Measurements from ENCODE around the gene SCNN1G.

SCNN1G gene

DNA sequence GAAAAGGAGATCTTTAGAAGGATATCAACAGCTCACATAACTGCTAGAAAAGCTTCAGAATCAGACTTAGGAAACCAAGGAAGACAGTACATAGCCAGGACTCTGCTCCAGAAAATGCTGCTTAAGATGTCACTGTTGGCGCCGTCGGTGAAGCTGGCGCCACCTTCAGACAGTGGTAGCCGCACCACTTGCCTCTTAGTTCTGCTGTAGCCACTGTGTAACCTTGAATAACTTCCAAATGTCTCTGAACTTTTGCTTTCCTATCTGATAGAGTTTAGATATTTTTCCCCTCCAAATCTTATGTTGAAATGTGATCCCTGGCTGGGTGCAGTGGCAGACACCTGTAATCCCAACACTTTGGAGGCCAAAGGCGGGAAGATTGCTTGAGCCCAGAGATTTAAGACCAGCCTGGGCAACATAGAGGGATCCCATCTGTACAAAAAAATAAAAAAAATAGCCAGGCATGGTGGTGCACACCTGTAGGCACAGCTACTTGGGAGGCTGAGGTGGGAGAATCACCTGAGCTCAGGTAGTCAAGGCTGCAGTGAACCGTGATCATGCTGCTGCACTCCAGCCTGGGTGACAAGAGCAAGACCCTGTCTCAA, 27.0 kb upstream of the SCNN1G start:
- no peak for DNase-seq (ENCODE audit: low spot score)

DNA sequence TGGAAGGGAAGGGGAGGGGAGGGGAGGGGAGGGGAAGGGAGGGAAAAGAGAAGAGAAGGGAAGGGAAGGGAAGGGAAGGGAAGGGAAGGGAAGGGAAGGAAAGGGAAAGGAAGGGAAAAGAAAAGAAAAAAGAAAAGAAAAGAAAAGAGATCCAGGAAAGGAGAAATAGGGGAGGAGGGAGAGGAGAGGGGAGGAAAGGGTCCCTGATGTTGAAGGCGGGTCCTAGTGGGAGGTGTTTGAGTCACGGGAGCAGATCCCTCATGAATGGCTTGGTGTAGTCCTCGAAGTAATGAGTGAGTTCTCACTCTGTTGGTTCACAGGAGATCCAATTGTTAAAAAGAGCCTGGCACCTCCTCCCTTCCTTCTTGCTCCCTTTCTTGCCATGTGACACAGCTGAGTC, 26.4 kb upstream of the SCNN1G start:
- DNase-seq (ENCODE audit: low spot score), result no peak

DNA sequence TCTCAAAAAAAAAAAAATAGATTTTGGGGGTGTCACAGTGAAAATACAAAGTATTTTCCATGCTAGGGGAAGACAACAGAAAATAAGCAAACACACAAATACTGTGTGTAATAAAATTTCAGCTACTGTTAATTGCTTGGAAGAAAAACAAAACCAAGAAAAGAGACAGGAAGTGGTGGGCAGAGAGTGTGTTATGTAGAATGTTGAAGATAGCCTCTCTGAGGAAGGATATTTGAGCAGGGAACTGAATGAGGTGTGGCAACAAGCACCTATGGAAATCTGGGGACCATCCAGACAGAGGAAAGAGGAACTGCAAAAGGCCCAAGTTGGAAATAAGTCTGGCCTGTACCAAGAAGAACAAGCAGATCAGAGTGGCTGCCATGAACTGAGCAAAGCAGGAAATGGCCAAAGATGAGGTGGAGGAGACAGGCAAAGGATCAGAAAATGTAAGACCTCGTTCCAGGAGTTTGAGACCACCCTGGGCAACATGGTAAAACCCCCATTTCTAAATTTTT, 25.5 kb upstream of the SCNN1G start:
- no peak for DNase-seq (ENCODE audit: low spot score)

DNA sequence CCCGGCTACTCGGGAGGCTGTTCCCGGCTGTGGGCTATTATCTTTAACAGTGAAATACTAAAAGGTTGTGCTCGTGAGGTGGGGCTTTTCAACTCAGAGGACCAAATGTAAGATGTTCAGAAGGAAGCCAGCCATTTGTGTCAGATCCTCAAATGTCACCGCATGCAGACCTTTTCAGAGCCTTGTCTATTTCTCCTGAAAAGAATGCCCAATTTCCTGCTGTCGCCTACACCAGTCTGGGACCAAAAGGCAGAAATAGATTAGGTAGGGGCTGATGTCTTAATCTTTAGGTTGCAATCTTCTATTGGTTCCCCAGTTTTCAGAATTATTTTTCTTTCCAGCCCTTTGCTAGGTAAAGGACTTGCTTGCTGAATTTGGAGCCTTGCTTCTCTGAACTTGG, 24.4 kb upstream of the SCNN1G start:
- no peak for DNase-seq (ENCODE audit: low spot score)

DNA sequence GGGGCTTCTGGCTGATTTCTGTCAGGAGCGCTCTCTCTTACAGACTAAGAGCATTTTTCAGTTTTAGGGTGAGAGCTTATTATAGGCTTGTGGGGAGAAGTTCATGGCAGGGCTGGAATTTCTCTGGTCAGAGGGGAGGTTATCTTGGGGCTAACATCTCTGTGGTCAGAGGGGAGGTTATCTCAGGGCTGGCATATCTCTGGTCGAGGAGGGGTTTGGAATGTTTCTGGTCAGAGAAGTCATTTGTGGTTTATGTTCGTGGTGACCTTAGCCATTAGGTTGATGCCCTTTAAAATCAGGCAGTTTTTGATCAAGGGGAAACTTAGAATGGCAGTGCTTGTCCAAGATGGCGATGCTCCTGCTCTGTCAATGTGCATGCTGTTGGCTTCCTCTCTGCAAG, 22.5 kb upstream of the SCNN1G start:
- no peak for DNase-seq (ENCODE audit: low spot score)

DNA sequence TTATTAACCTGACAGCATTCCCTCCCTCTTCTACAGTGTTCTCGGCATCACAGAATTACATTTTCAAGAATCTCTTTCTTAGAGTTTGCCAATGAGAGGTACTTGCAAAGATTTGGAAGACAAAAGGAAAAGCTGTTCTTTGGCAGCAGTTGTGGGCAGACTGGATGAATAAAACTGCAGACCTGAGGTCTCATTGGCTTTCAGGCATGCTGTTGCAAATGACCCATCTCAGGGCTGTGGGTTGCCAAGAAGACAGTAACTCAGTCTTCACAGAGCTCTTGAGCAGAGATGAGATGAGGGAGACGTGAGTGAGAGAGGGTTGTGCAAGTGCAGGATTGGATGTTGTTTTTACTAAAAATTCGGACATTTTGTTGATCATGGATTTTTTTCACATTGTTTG, 22.0 kb upstream of the SCNN1G start:
- DNase-seq (ENCODE audit: low spot score), result no peak

DNA sequence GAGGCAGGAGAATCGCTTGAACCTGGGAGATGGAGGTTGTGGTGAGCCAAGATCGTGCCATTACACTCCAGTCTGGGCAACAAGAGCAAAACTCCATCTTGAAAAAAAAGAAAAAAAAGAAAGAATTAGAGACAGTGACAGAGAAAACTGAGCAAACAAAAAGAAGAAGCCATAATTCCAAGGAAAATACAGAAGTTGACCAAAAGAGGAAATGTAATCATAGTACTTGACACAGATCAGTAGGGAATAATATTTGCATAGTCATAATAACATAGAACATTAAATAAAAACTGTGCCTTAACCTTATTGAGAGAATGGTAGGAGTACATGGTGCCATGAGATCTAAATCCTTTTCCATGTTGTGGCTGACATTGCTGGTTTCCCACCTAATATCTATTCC, 18.6 kb upstream of the SCNN1G start:
- DNase-seq (ENCODE audit: low spot score), result no peak

DNA sequence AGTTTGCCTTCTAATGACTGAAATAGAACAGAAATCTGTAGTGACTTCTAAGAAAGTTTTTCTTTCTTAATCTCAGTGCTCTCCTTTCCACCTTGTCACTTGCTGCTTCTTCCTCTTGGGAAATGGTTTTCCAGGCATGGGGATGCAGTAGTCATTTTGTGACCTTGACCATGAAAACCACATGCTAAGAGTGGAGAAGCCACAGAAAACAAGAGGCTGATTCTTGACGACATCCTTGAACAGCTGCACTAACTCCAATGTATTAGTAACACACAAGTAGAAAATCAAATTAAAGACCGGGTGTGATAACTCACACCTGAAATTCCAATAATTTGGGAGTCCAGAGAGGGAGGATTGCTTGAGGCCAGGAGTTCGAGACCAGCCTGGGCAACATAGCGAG, 17.8 kb upstream of the SCNN1G start:
- DNase-seq (ENCODE audit: low spot score), result no peak

DNA sequence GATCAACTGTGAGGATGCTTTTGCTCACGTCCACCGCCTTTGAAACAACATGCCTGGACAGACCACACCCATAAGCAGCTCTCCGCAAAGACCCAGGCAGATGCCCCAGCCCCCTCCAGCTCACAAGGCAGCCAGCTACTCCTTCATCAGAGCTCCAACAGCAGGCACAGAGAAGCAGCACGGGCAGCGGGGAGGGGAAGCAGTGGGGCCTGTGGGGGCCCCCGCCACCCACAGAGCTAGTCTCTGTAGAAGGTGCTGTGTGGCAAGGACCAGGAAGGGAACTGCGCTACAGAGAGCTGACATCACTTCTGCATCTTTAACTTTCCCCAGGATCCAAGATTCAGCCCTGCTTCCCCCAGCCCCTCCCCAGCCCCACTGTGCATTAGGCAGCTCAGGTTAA, 10.0 kb upstream of the SCNN1G start:
- DNase-seq (ENCODE audit: low spot score), result no peak

DNA sequence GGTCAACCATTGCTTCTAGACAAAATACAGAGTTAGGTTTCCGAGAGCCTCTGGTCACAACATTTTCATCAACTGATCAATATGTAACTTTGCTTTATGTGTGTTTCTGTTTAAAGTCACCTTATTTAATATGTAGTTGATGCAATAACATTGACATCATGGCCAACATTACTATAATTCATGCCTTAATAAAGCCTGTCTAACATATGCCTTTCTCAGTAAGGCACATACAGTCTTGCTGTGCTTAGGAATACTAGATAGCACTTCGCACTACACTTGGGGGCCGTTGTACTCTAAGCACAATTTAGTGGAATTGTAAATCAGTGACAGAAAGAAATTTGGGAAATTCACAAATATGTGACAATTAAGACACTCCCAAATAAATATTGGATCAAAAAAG, 9.6 kb upstream of the SCNN1G start:
- no peak for DNase-seq (ENCODE audit: low spot score)

DNA sequence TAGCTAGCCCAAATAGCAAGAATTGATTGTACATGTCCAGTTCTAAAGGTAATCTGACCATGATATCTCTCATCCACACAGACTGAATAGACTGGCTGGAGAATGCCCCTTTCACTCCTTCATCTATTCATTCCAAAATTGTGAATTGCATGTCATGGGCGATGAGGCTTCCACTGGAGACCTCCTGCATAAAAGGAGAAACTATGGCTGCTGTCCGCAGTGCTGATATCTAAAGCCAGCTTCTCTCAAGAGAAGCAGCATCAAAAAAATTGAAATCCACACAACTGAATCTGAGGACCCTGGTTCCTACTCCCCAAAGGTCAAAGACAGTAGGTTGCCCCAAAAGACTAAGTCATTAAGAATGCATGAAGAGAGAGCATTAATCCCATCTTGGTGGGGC, 7.9 kb upstream of the SCNN1G start:
- DNase-seq (ENCODE audit: low spot score), result no peak

DNA sequence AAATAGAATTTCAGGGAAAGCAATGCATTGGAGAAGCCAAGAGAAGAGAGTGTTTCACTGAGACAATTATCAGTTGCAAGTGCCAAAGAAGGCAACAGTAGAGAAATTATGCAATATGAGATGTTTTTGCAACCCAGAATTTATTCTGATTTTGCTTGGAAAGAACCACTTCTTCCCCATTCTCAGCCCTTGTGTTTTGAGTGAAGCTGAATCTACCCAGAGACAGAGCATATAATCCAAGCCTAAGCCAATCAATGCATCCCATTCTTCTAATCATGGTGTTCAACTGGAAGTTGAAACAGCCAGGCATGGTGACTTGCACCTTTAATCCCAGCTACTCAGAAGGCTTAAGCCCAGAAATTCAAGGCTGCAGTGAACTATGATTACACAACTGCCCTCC, 6.9 kb upstream of the SCNN1G start:
- no peak for DNase-seq (ENCODE audit: low spot score)

DNA sequence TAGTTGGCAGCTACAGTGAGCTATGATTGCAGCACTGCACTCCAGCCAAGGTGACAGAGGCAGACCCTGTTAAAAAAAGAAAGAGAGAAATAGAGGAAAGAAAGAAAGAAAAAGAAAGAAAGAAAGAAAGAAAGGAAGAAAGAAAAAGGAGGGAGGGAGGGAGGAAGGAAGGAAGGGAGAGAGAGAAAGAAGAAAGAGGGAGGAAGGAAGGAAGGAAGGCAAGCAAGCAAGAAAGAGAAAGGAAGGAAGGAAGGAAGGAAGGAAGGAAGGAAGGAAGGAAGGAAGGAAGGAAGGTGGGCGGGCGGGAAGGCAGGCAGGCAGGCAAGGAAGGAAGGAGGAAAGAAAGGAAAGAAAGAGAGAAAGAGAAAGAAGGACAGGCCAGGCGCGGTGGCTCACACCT, 1.0 kb upstream of the SCNN1G start:
- DNase-seq (ENCODE audit: low spot score), result no peak

DNA sequence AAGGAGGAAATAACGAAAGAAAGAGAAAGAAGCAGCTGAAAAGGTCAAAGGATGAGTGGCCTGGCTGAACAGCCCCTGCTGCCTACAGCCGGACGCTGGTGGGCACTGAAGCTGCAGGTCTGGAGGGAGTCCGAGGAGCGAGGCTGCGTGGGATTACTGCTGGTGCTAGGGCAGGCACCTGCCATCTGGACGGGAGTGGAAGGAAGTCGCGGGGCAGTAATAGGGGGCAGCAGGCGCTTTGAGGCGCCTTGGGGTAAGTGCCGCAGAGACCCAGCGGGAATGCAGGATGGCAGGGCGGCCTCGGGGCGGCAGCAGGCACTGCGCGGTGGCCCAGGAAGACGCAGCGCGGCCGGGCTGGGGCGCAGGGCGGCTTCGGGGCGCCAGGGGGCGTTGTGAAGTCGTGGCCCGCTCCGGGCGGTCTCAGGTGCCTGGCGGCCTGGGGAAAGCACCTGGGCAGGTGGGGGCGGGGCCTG, 303 bp upstream of the SCNN1G start:
- DNase-seq (ENCODE audit: low spot score), result peak; percentile 69

DNA sequence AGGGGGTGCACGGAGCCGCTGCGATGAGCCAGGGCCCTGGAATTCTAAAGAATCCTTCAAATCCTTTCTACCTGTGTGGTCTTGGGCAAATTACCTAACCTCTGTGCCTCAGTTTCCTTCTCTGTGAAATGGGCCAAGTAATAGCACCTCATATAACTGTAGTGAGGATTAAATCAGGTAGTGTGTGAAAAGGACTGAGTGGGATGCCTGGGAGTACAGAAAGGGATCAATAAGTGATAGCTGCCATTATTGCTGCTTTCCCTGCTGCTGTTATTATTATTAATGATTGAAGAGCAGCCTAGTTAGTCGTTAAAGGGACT, 958 bp downstream of the SCNN1G start:
- no peak for DNase-seq (ENCODE audit: low spot score)

DNA sequence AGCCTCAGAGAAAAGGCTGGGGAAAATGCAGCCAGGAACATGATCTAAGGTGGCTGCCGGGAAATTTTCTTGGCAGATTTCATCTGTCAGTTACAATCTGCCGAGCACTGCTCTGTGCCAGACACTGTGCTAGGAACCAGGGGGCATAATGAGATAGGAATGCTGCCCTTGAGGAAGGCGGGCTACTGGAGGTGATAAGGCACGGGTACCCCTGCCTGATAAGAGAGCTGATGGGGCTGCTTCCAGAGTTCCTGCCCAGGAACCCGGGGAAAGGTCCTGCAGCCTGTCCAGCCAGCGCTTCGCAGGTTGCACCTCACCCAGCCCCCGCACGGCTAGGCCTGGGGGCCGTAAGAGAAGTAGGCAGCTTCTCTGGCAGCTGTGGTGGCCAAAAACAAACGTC, 3.1 kb downstream of the SCNN1G start:
- no peak for DNase-seq (ENCODE audit: low spot score)

DNA sequence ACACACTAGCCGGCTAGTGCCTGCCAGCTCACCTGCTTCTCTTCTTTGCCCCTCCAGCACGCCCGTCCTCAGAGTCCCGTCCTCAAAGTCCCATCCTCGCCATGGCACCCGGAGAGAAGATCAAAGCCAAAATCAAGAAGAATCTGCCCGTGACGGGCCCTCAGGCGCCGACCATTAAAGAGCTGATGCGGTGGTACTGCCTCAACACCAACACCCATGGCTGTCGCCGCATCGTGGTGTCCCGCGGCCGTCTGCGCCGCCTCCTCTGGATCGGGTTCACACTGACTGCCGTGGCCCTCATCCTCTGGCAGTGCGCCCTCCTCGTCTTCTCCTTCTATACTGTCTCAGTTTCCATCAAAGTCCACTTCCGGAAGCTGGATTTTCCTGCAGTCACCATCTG, 3.6 kb downstream of the SCNN1G start:
- DNase-seq (ENCODE audit: low spot score), result no peak

DNA sequence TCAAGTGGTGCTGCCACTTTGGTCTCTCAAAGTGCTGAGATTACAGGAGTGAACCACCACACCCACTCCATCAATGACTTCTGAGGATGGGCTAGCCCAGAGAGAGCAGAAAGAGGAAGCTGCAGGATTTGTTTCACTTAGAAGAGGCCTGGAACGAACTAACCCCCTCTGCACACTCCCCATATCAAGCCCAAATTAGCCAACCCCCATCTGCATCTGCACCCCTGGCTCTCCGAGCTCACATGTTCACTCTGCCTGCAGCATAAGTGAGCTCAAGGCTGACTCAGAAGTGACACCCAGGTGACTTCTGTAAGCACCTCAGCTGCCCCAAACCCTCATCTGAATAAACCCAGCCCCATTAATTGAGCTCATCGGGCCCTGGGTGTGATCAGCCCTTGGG, 4.8 kb downstream of the SCNN1G start:
- no peak for DNase-seq (ENCODE audit: low spot score)

DNA sequence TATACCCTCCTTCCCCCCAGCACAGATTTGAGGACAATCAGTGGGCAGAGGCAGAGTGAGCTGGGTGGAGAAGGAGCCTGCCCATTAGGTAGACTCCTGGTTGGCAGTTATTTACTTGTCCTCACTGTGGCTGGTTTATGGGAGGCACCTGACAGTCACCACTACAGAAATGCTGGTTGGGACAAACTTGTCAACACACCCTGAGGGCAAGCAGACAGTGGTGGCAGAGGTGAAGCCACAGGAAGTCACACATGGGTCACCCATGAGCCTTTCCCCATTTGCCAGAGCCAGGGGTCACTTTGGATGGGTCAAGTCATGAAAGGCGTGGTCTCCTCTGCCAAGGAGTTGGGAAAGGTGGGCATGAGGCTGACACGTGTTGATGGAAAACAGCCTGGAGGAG, 6.4 kb downstream of the SCNN1G start:
- no peak for DNase-seq (ENCODE audit: low spot score)

DNA sequence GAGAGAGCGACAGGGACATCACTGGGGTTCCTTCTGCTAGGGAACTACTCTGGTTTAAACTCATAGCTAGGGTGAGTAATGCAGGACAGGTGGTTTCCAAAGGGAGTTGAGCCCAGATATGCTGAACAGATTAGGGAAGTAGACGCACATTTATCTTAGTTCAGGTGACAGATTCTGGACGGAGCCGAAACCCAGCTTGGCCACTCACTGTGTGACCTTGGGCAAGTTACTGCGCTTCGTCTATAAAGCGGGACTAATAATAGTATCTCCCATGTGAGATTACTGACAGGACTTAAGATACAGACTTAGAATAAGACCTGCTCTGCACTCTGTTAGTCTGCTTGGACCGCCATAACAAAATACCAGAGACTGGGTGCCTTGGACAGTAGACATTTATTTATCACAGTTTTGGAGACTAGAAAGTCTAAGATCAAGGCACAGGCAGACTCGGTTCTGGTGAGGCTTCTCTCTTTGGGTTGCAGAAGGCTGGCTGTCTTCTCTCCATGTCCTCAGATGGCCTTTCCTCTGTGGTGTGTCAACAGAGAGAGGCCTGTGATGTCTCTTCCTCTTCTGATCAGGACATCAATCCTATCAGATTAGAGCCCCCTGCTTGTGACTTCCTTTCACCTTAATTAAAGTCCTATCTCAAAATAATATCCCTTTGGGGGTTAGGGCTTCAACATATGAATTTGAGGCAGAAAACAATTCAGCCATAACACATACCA, 12.1 kb downstream of the SCNN1G start:
- no peak for DNase-seq (ENCODE audit: low spot score)

DNA sequence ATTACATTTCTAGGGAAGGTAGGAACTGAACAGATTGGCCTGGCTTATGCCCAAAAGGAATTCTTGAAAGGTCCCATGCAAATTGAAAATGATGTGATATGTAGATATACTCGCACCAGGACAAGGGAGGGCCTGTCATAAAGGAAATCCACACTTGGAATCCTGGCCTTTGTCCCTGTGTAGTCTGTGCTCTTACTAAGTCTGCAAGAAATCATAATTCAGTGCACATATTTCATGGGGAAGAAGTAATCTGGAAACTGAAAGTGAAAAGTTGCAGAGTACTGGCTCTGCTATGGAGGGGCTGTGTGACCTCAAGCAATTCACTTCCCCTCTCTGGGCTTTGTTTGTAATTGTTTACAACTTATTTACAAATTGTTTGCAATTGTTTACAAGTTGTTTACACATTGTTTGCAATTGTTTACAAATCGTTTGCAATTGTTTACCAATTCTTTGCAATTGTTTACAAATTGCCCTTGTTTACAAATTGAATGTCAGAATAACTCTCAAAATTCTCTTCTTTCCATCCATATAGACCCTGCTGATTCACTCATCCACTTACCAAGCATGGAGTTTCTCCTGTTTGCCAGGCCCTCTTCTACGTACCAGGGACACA, 12.9 kb downstream of the SCNN1G start:
- DNase-seq (ENCODE audit: low spot score), result no peak

DNA sequence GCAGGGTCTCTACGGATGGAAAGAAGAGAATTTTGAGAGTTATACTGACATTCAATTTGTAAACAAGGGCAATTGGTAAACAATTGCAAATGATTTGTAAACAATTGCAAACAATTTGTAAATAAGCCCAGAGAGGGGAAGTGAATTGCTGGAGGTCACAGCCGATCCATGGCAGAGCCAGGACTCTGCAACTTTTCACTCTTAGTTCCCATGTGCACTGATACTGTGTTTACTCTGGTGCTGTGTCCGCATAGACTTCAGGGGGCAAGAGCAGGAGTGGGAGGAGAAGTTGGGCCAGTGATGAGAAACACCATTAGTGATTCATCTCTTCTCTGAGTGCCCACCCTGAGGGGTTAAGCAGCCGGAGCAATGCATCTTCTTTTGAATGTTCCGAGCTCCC, 14.0 kb downstream of the SCNN1G start:
- DNase-seq (ENCODE audit: low spot score), result no peak

DNA sequence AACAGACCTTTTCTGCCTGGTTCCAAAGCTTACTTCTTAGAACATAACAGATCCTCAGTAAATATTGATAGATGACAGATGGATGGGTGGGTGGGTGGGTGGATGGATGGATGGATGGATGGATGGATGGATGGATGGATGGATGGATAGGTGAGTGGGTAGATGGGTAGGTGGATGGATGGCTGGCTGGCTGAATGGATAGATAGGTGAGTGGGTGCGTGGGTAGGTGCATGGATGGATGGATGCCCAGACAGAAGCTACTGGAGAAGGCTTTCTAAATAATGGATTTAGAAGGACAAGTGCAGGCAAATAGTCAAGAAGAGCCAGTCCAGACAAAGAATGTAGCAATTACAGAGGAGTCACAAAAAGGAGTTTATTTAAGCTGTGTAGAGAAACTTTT, 19.6 kb downstream of the SCNN1G start:
- DNase-seq (ENCODE audit: low spot score), result no peak

DNA sequence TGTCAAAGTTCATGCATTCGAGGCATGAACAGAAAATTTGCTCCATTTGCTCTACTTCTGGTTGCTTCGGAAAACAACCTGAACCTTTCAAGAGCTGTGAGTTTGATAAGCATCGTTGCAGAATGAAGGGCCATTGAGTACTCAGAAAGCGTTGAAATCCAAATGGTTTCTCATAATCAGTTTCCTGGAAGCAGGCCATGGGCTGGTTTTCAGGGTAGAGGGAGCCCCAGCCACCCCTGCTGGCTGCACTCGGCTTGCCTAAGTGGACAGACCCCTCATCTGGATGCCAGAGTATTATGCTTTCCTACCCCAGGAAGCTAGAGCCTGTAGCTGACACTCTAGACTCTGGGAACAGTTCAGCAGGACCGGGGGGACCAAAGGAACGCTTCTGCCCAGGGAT, 24.4 kb downstream of the SCNN1G start:
- no peak for DNase-seq (ENCODE audit: low spot score)
